HepG2 (cell line): ENCODE measurements around the gene TARBP2. TPM values are rescaled to one million over a fixed set of nuclear protein-coding genes. Genes with fewer than 3 reads are reported as not detected.

Experiments
- ATAC-seq: fragments of 200-7000 bp; cut with Tn5 transposase; 3 replicates; pipeline ENCODE4 v1.9.1; 2020; ENCODE audit warnings: mild to moderate bottlenecking, moderate library complexity
- BruUV-seq: library from RNA; stranded (reverse); fragments of 400-500 nt; replicated peaks from 2 replicates; lab custom pipeline; 2021; lab: Mats Ljungman, UMichigan
- CTCF ChIA-PET: fragments of 300-600 bp; formaldehyde crosslinking; extraction: SDS; loops from one replicate; lab custom pipeline; 2021; ENCODE audit warnings: low total read pairs, inconsistent platforms, low intra/inter-chr PET ratio; lab: Yijun Ruan, JAX
- POLR2A ChIA-PET: fragments of 350-600 bp; sonication (Branson Sonifier 250); formaldehyde crosslinking; loops from one replicate; lab custom pipeline; 2020; ENCODE audit warnings: antibody characterized with exemption, inconsistent platforms; lab: Yijun Ruan, JAX
- DNase-seq: peaks from one replicate; pipeline ENCODE4 v3.0.0-alpha.2; 2015; ENCODE audit warnings: low spot score
- FAIRE-seq: peaks from 3 replicates; lab custom pipeline; 2011; peaks lifted over from hg19 to GRCh38; lab: Jason Lieb, UNC
- H2AFZ ChIP-seq: one replicate; pipeline ENCODE4 v1.6.1; 2011; ENCODE audit warnings: low read length, inconsistent platforms
- H3K27ac ChIP-seq: fragments of 300-600 bp; 3 replicates; pipeline ENCODE4 v1.8.0; 2011; ENCODE audit warnings: mixed run types, mild to moderate bottlenecking, mixed read lengths, low read length, inconsistent platforms; ENCODE audit not compliant: insufficient read depth; ENCODE audit errors: extremely low read length
- H3K27me3 ChIP-seq, 2 experiments: fragments of 200-600 bp in 1 of 2; 2 replicates in 1 of 2; 3 replicates in 1 of 2; pipeline versions ENCODE4 v1.6.0 to v1.8.0; 2011; ENCODE audit warnings: low read length in 2 of 2, mild to moderate bottlenecking in 2 of 2, moderate library complexity in 2 of 2, inconsistent platforms in 1 of 2; ENCODE audit not compliant: insufficient read depth in 2 of 2, control insufficient read depth in 1 of 2
- H3K36me3 ChIP-seq, 2 experiments: fragments of 200-600 bp in 1 of 2; replicated peaks in 1 of 2; 2 replicates in 1 of 2; 3 replicates in 1 of 2; pipeline versions ENCODE4 v1.5.1 to v1.8.0; 2011; ENCODE audit warnings: low read length in 2 of 2, inconsistent platforms in 1 of 2; ENCODE audit not compliant: insufficient read depth in 2 of 2, control insufficient read depth in 1 of 2
- H3K4me1 ChIP-seq: 2 replicates; pipeline ENCODE4 v1.5.1; 2012; ENCODE audit warnings: low read length, inconsistent platforms; ENCODE audit not compliant: insufficient read depth
- H3K4me2 ChIP-seq: 2 replicates; pipeline ENCODE4 v1.6.0; 2011; ENCODE audit warnings: low read depth, low read length, inconsistent platforms
- H3K4me3 ChIP-seq, 3 experiments: fragments of 200-600 bp in 1 of 3; sonication (generic), shearing (Covaris generic) in 1 of 3; replicated peaks in 1 of 3; 2 replicates each; pipeline ENCODE4 v1.5.1; 2011 to 2016; ENCODE audit warnings: low read length in 3 of 3, inconsistent platforms in 2 of 3, low read depth in 2 of 3, mild to moderate bottlenecking in 2 of 3, control low read depth in 1 of 3, mixed read lengths in 1 of 3; ENCODE audit not compliant: insufficient read depth in 1 of 3
- H3K79me2 ChIP-seq: one replicate; pipeline ENCODE4 v1.6.1; 2011; ENCODE audit warnings: low read length, inconsistent platforms; ENCODE audit not compliant: insufficient read depth
- H3K9ac ChIP-seq: 2 replicates; pipeline ENCODE4 v1.6.0; 2011; ENCODE audit warnings: mild to moderate bottlenecking, low read depth, low read length, inconsistent platforms; ENCODE audit not compliant: insufficient read depth
- H3K9me3 ChIP-seq: 2 replicates; pipeline ENCODE4 v1.5.1; 2012; ENCODE audit warnings: mild to moderate bottlenecking, low read length
- H4K20me1 ChIP-seq: 2 replicates; pipeline ENCODE4 v1.6.0; 2011; ENCODE audit warnings: inconsistent platforms, mild to moderate bottlenecking, low read length, moderate library complexity; ENCODE audit not compliant: insufficient read depth
- DRAP1 ChIP-seq: IDR thresholded peaks from 2 replicates; pipeline ENCODE4 v1.6.1; 2016; ENCODE audit warnings: missing genetic modification reagents, missing compliant biosample characterization
- FOSL1 ChIP-seq: sonication (generic); formaldehyde crosslinking; IDR thresholded peaks from 2 replicates; pipeline ENCODE4 v1.9.0; 2021; ENCODE audit warnings: missing genetic modification reagents, borderline replicate concordance
- HOXA9 ChIP-seq: sonication (generic); formaldehyde crosslinking; IDR thresholded peaks from 2 replicates; pipeline ENCODE4 v1.8.1; 2022; ENCODE audit warnings: missing genetic modification reagents, mild to moderate bottlenecking, moderate library complexity, borderline replicate concordance
- IKZF1 ChIP-seq: fragments of 450-650 bp; IDR thresholded peaks from 2 replicates; pipeline ENCODE4 v1.7.1; 2016
- KLF16 ChIP-seq, 2 experiments: sonication (generic) in 1 of 2; formaldehyde crosslinking in 1 of 2; IDR thresholded peaks; 2 replicates each; pipeline versions ENCODE4 v1.6.1 to v1.8.0; 2016 to 2023; ENCODE audit warnings: missing genetic modification reagents in 2 of 2, missing compliant biosample characterization in 1 of 2
- TARDBP ChIP-seq: sonication (generic); formaldehyde crosslinking; IDR thresholded peaks from 2 replicates; pipeline ENCODE4 v1.8.0; 2022; ENCODE audit warnings: mild to moderate bottlenecking, missing genetic modification reagents
- ZBTB33 ChIP-seq: sonication (generic); formaldehyde crosslinking; IDR thresholded peaks from 2 replicates; pipeline ENCODE4 v1.4.0; 2020; ENCODE audit warnings: missing genetic modification reagents
- ZNF225 ChIP-seq: sonication (generic); formaldehyde crosslinking; IDR thresholded peaks from 2 replicates; pipeline ENCODE4 v1.4.0; 2020; ENCODE audit warnings: mild to moderate bottlenecking, missing genetic modification reagents
- ZNF383 ChIP-seq: sonication (generic); formaldehyde crosslinking; IDR thresholded peaks from 2 replicates; pipeline ENCODE4 v1.4.0; 2020; ENCODE audit warnings: missing genetic modification reagents, mild to moderate bottlenecking, borderline replicate concordance
- ZNF747 ChIP-seq: sonication (generic); formaldehyde crosslinking; IDR thresholded peaks from 2 replicates; pipeline ENCODE4 v1.8.1; 2023; ENCODE audit warnings: missing genetic modification reagents, mild to moderate bottlenecking, borderline replicate concordance
- WGBS: methylation state at CpG from one replicate; pipeline ENCODE4 v1.1.6; 2017; ENCODE audit warnings: low lambda C conversion rate; 5-methylcytosine and 5-hydroxymethylcytosine counted together
- in situ Hi-C: cut with HindIII; loops from 2 replicates; pipeline ENCODE4 v1.10.0; 2017; ENCODE audit warnings: low pct_unique_long_range_greater_than_20kb; ENCODE audit not compliant: extremely low pct_ligation_motif_present
- intact Hi-C: fragments of 100-400 bp; cut with micrococcal nuclease; formaldehyde crosslinking; loops from one replicate; pipeline ENCODE4 v1.10.0; 2022; ENCODE audit not compliant: unreplicated experiment
- polyA plus RNA-seq, 8 experiments: library from polyadenylated mRNA; depleted of rRNA in 3 of 8; stranded (reverse) in 7 of 8; unstranded in 1 of 8; fragments of >200 nt; fragmentation: Illumina TruSeq in 4 of 8; extraction: Trizol in 4 of 8; gene quantifications; 2 replicates each; pipeline versions ENCODE4 v1.2.1 to v1.2.3, GENCODE V29; 2011 to 2016; ENCODE audit warnings: low read depth in 4 of 8, missing spikeins in 1 of 8, mixed read lengths in 1 of 8; ENCODE audit not compliant: insufficient read depth in 1 of 8
- total RNA-seq, 5 experiments: library from RNA; depleted of rRNA; stranded (reverse); fragments of >200 nt; fragmentation: Illumina TruSeq; extraction: Trizol; gene quantifications; 2 replicates each; pipeline ENCODE4 v1.2.3, GENCODE V29; 2016; ENCODE audit warnings: low read depth in 1 of 5

The TARBP2 gene
- total and polyA plus RNA-seq, 2 of the 13 experiments (the other 11 are each of a cell fraction or from before 2014, with no cell fraction given), result 47.0 to 55.5 TPM

DNA sequence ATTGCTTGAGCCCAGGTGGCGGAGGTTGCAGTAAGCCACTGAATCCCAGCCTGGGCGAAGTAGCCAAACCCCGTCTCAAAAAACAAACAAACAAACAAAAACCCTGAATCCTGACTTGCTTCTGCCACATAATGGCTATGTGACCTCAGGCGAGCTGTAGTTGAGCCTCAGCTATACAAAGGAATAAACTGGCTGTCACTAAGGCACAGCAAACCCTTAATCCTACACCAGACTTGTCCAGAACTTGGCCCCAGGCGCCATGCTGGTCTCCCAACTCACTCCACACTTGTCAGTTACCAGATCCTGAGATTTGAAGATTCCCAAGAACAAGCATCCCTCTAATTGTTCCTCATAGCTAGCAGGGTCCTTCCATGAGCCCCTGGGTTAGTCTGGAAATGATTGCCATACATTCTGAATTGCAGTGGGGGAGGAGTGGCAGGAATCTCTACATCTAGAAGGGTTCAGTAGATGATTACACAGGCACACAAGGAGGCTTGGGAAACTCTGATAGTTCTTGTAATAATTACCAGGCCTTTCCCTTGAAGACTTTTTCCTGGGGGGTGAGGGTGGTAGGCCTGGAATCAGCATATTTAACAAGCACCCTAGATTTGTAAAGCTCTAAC, 11.7 kb upstream of the TARBP2 start:
- peaks cover 4 to 9% of the 10 kb centered on the region in 2 experiments; a peak in 3 of 5 replicates for H3K36me3 ChIP-seq
- no peak for ATAC-seq
- H3K4me3 ChIP-seq, result no peak overlapping the region
- no peak overlapping the region for H3K4me2 ChIP-seq
- TF ChIP-seq FOSL1 (CRISPR knock-in tag), result no peak
- TF ChIP-seq ZNF225 (CRISPR knock-in tag), result no peak
- no peak for TF ChIP-seq IKZF1
- TF ChIP-seq KLF16 (CRISPR knock-in tag; IDR thresholded peaks at IDR 0.05), result no peak
- TF ChIP-seq ZBTB33 (CRISPR knock-in tag), result no peak
- no peak for TF ChIP-seq DRAP1
- no peak for TF ChIP-seq ZNF747
- TF ChIP-seq TARDBP (CRISPR knock-in tag), result no peak
- no peak for TF ChIP-seq HOXA9 (CRISPR knock-in tag)
- no peak for TF ChIP-seq ZNF383 (CRISPR knock-in tag)
- no peak overlapping the region for H3K27ac ChIP-seq
- H3K79me2 ChIP-seq, result no peaks in the 10 kb centered on the region
- in situ Hi-C loops, result no loop called here
- no TSS peak for BruUV-seq
- POLR2A ChIA-PET, result interaction anchor here (1.0 to 2.0 kb wide), 2 partner anchors 10 to 12 kb away, joined by 3 to 8 read pairs; partner anchors contain the start of genes MAP3K12 and TARBP2
- H3K27me3 ChIP-seq, result no peaks in the 10 kb centered on the region; a peak in 1 of 5 replicates
- H4K20me1 ChIP-seq, result no peaks in the 10 kb centered on the region
- no peak overlapping the region for H2AFZ ChIP-seq
- intact Hi-C loops, result no loop called here
- 97% methylated on average over 5 of the region's 5 CpGs for WGBS
- no peaks in the 10 kb centered on the region for H3K9me3 ChIP-seq
- CTCF ChIA-PET, result no interaction called here
- H3K9ac ChIP-seq, result no peak overlapping the region
- peaks cover 20% of the 10 kb centered on the region for H3K4me1 ChIP-seq
- no peak for DNase-seq
- FAIRE-seq, result no peak
